Neural cell (in vitro differentiated cells): ENCODE results near the gene ZC3H6.

Experiments used
- CTCF ChIP-seq: fragments of 450-650 bp; IDR thresholded peaks from 2 replicates; pipeline ENCODE4 v1.5.1; 2014; ENCODE audit warnings: antibody characterized with exemption, mild to moderate bottlenecking, moderate library complexity; ENCODE audit not compliant: poor library complexity, severe bottlenecking
- EZH2 ChIP-seq: fragments of 200-600, 300-800 bp; shearing (Covaris generic), sonication (generic); IDR thresholded peaks from 2 replicates; pipeline ENCODE4 v1.6.1; 2014; ENCODE audit warnings: antibody characterized with exemption, low read length, borderline replicate concordance, mild to moderate bottlenecking; ENCODE audit not compliant: insufficient read depth, poor library complexity, severe bottlenecking
- POLR2AphosphoS5 ChIP-seq: IDR thresholded peaks from 2 replicates; pipeline ENCODE4 v1.6.1; 2012
- REST ChIP-seq: IDR thresholded peaks from 2 replicates; pipeline ENCODE4 v1.6.1; 2012; ENCODE audit warnings: borderline replicate concordance
- TAF1 ChIP-seq: IDR thresholded peaks from 2 replicates; pipeline ENCODE4 v1.6.1; 2012; ENCODE audit warnings: low read depth

GRCh38 chr2:112342067-112342550 lies 66.7 kb downstream of the ZC3H6 start:
- no peak for TF ChIP-seq CTCF
- no peak for TF ChIP-seq EZH2
- no peak for TF ChIP-seq POLR2AphosphoS5
- no peak for TF ChIP-seq REST
- no peak for TF ChIP-seq TAF1
